Fibroblast of lung (primary cell): Measurements from ENCODE around the gene TPM2.

ENCODE experiments used
- CTCF ChIP-seq, 2 donors: IDR thresholded peaks in 1 of 2; conservative IDR thresholded peaks in 1 of 2; 1 replicate in 1 of 2; 2 replicates in 1 of 2; pipeline ENCODE4 v1.5.1; 2011 to 2012; ENCODE audit warnings: low read length in 2 of 2, control low read depth in 1 of 2, inconsistent platforms in 1 of 2, low read depth in 1 of 2, mild to moderate bottlenecking in 1 of 2
- EZH2 ChIP-seq: IDR thresholded peaks from 2 replicates; pipeline ENCODE4 v1.5.1; 2012; ENCODE audit warnings: low read length, control low read depth, mild to moderate bottlenecking; ENCODE audit errors: missing control alignments

DNA sequence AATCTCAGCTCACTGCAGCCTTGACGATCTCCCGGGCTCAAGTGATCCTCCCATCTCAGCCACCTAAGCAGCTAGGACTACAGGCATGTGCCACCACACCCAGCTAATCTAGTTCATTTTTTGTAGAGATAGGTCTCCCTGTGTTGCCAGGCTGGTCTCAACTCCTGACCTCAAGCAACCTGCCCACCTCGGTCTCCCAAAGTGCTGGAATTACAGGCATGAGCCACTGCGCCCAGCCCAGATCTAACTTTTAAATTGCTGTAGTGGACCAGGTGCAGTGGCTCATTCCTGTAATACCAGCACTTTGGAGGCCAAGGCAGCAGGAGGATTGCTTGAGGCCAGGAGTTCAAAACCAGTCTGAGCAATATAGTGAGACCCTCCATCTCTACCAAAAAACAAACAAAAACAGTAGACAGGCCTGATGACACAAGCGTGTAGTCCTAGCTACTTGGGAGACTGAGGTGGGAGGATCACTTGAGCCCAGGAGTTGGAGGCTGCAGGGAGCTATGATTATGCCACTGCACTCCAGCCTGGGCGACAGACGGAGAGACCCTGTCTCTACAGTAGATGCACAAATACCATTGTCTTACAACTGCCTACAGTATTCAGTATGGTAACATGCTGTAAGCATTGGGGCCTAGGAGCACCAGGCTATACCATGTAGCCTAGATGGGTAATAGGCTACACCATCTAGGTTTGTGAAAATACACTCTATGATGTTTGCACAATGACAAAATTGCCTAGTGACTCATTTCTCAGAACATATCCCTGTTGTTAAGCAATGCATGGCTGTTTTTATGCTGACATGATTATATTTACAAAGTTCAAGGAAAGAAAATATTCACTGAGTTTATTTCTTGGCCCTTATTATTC lies 37.5 kb downstream of the TPM2 start:
- TF ChIP-seq CTCF (conservative IDR thresholded peaks at IDR 0.05 in 1 of 2, IDR thresholded peaks at IDR 0.05 in 1 of 2; ENCODE audit: low read depth in 1 of 2, low read length in 2 of 2) (no peak), EZH2 (no peak)
